ENCODE measurements around the gene MBNL2.

MBNL2 gene

DNA sequence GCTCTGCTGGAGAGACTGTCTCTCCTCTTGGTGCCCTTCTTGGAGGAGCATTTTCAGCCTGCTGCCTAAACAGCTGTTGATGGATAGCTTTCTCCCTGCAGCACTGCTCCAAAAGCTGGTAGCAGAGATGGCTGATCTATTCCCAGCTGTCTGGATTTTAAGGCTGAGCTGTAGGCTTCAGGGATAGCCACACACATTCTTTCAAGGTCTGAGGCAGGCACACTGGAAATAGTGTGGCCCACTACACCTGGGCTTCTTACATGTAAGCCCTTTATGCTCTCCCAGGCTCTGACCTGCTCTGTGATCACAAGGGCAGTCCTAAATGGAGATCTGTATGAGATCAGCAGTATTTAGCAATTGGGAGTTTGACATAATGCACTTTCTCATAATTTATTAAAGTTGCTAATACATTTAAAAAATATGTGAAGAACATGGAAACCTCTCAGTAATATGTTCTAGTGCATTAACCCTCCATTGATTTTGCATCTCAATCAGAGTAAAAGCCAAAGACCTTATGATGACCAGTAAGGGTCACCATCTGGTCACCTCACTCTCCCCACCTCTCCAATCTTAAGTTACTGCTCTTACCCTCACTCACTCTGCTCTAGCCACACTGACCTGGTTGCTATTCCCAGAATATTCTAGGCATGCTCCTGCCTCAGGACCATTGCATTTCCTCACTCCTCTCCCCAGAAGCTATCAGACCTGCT is 91.6 kb downstream of the MBNL2 start:
- no peak for DNase-seq
- no peak overlapping the region for H3K27ac ChIP-seq
- in situ Hi-C loops (cut with HindIII; ENCODE audit: low pct_ligation_motif_present, low sequenced_read_pairs): no loop called here
- no peak overlapping the region for H3K4me3 ChIP-seq (ENCODE audit: low read depth, low read length)
- no peaks in the 10 kb centered on the region for H3K27me3 ChIP-seq (replicated peaks)
- peaks cover 3% of the 10 kb centered on the region for H3K36me3 ChIP-seq (replicated peaks)
- TF ChIP-seq, protein P1, sequence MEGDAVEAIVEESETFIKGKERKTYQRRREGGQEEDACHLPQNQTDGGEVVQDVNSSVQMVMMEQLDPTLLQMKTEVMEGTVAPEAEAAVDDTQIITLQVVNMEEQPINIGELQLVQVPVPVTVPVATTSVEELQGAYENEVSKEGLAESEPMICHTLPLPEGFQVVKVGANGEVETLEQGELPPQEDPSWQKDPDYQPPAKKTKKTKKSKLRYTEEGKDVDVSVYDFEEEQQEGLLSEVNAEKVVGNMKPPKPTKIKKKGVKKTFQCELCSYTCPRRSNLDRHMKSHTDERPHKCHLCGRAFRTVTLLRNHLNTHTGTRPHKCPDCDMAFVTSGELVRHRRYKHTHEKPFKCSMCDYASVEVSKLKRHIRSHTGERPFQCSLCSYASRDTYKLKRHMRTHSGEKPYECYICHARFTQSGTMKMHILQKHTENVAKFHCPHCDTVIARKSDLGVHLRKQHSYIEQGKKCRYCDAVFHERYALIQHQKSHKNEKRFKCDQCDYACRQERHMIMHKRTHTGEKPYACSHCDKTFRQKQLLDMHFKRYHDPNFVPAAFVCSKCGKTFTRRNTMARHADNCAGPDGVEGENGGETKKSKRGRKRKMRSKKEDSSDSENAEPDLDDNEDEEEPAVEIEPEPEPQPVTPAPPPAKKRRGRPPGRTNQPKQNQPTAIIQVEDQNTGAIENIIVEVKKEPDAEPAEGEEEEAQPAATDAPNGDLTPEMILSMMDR (IDR thresholded peaks at IDR 0.05; ENCODE audit: low read depth, low read length, missing control alignments): no peak

DNA sequence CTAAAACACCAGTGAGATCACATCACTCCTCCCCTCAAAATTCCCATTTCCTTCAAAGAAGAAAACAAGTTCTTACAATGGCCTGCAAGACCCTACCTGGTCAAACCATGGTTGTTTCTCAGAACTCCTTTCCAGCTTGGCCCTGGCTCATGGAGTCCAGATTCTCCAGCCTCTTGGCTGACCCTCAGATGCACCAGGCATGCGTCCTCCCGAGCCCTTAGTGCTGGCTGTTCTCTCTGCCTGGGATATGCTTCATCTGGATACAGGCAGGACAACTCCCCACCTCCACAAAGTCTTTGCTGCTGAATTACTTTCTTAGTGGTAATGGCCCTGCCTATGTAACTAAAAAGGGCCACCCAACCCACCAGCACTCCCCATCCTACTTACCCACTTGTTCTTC is 94.3 kb downstream of the MBNL2 start:
- Histone ChIP-seq H3K27me3 (replicated peaks) (no peaks in the 10 kb centered on the region), H3K27ac (no peak overlapping the region), H3K4me3 (ENCODE audit: low read depth, low read length) (no peak overlapping the region), H3K36me3 (replicated peaks) (peaks cover 5% of the 10 kb centered on the region)
- in situ Hi-C loops (cut with HindIII; ENCODE audit: low pct_ligation_motif_present, low sequenced_read_pairs): no loop called here
- TF ChIP-seq, protein P1 (IDR thresholded peaks at IDR 0.05; ENCODE audit: low read depth, low read length, missing control alignments): no peak
- DNase-seq: no peak

DNA sequence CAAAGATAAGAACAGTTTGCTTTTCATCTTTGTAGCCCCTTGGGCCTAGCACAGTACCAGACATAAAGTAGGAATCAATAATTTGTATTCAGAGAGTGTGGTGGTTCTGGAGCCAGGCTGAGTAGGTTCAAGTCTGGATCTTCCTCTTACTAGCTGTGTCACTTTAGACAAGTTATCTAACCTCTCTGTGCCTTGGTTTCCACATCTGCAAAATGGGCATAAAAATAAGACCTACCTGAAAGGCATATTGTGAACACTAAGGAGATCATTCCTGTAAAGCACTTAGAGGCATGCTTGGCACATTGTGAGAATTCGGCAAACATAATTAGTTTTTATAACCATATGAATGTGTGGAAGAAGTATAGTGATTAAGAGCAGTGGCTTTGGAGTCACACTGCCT is 95.8 kb downstream of the MBNL2 start:
- no peak overlapping the region for H3K27ac ChIP-seq
- no peaks in the 10 kb centered on the region for H3K27me3 ChIP-seq (replicated peaks)
- in situ Hi-C loops (cut with HindIII; ENCODE audit: low pct_ligation_motif_present, low sequenced_read_pairs): no loop called here
- peaks cover 5% of the 10 kb centered on the region for H3K36me3 ChIP-seq (replicated peaks)
- no peak overlapping the region for H3K4me3 ChIP-seq (ENCODE audit: low read depth, low read length)
- TF ChIP-seq, protein P1 (IDR thresholded peaks at IDR 0.05; ENCODE audit: low read depth, low read length, missing control alignments): no peak
- no peak for DNase-seq

DNA sequence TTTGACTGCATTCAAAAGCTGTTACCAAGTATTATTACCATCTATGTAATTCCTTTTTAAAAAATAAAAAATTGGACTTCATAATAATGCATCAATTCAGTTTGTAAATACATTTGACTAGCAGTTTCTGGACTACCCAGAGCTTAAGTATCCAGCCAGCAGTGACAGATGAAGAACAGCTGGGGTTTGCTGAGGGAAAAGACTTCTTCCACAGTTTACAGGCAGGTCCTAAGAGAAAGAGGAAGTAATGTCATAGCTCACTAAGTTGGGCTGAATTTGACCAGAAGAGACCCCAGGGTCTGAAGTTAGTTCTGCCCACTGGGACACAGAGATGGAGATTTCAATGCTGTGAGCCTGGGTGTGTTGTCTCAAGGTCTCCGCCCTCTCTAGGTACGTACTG is 96.4 kb downstream of the MBNL2 start:
- Histone ChIP-seq H3K36me3 (replicated peaks) (peaks cover 5% of the 10 kb centered on the region), H3K27me3 (replicated peaks) (no peaks in the 10 kb centered on the region), H3K27ac (no peak overlapping the region), H3K4me3 (ENCODE audit: low read depth, low read length) (no peak overlapping the region)
- TF ChIP-seq, protein P1 (IDR thresholded peaks at IDR 0.05; ENCODE audit: low read depth, low read length, missing control alignments): no peak
- in situ Hi-C loops (cut with HindIII; ENCODE audit: low pct_ligation_motif_present, low sequenced_read_pairs): no loop called here
- DNase-seq: no peak

DNA sequence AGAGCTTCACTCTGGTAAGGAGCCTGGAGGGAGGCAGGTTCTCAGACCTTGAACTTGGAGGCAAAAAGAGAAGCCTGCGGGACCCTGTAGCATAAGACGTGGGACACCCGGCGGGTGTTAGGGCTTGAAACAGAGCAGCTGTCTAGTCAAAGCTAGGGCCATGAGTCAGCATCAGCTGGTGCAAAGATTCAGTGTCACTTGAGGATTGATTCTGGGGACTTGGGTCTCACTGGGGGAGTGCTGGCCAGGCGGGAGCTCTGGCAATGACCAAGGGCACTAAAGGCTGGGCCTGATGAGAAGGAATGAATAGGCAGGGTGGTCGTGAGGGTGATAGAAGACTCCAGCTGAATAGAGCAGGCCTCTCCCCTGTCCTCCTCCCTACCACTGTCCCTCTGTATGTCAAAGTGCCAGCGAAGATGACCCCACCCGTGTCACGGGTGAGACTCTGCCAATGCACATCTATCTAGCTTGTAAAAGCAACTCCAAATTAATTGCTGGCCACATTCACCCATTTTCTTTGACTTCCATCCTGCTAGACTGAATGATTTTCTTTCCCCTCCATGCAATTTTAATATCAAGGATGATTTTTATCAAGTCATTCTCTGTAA is 97.1 kb downstream of the MBNL2 start:
- DNase-seq: peak; percentile 27
- Histone ChIP-seq H3K36me3 (replicated peaks) (peaks cover 5% of the 10 kb centered on the region), H3K27me3 (replicated peaks) (no peaks in the 10 kb centered on the region), H3K4me3 (ENCODE audit: low read depth, low read length) (no peak overlapping the region), H3K27ac (no peak overlapping the region)
- in situ Hi-C loops (cut with HindIII; ENCODE audit: low pct_ligation_motif_present, low sequenced_read_pairs): no loop called here
- TF ChIP-seq, protein P1 (IDR thresholded peaks at IDR 0.05; ENCODE audit: low read depth, low read length, missing control alignments): no peak

Data from brain microvascular endothelial cell (primary cell).